HG03521 (cell line): Measurements from ENCODE around the gene TMEM179B.
"Not testable (repeated sequence)": the region's sequence is repeated elsewhere in the genome, so short reads cannot be mapped to it uniquely, and the experiment has no call there.

Experiments used
- ATAC-seq: cut with Tn5 transposase; IDR thresholded peaks from one replicate; pipeline ENCODE4 v1.9.1; 2021; ENCODE audit warnings: mild to moderate bottlenecking, moderate library complexity; ENCODE audit not compliant: unreplicated experiment

The TMEM179B gene, protein sequence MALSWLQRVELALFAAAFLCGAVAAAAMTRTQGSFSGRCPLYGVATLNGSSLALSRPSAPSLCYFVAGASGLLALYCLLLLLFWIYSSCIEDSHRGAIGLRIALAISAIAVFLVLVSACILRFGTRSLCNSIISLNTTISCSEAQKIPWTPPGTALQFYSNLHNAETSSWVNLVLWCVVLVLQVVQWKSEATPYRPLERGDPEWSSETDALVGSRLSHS

GRCh38 chr11:62787005-62787759 lies at the start of gene TMEM179B:
TSS of gene TMEM179B (plus strand) at chr11:62787402. CDS start at chr11:62787432, 30 bp downstream.
- ATAC-seq = peak; percentile 66

- no peak for ATAC-seq
Measured at GRCh38 chr11:62747475-62748160, 39.6 kb upstream of the TMEM179B start.

DNA sequence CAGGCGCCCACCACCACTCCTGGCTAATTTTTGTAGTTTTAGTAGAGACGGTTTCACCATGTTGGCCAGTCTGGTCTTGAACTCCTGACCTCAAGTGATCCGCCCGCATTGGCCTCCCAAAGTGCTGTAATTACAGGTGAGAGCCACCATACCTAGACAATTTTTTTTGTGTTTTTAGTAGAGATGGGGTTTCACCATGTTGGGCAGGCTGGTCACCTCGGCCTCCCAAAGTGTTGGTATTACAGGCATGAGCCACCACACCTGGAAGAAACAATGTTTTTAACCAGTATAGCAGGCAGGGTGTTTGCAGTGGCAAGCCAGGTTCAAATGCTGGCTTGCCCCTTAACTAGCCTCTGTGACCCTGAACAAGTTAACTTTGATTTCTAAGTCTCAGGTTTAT lies 37.3 kb upstream of the TMEM179B start:
- ATAC-seq = not testable (repeated sequence)

- no peak for ATAC-seq
Measured at GRCh38 chr11:62752177-62752785, 34.9 kb upstream of the TMEM179B start.

GRCh38 chr11:62752994-62753735 lies 34.0 kb upstream of the TMEM179B start:
- ATAC-seq = no peak

GRCh38 chr11:62753736-62754603 lies 33.2 kb upstream of the TMEM179B start, which contains the start of gene ZBTB3:
TSS of gene ZBTB3 (minus strand) at chr11:62754160. CDS start at chr11:62753664, 496 bp downstream.
- peak; percentile 93 for ATAC-seq

GRCh38 chr11:62755086-62755615 lies 32.1 kb upstream of the TMEM179B start:
- ATAC-seq = no peak

- no peak for ATAC-seq
Measured at GRCh38 chr11:62757846-62758788, 29.1 kb upstream of the TMEM179B start.

GRCh38 chr11:62760867-62761227 lies 26.4 kb upstream of the TMEM179B start:
- not testable (repeated sequence) for ATAC-seq

DNA sequence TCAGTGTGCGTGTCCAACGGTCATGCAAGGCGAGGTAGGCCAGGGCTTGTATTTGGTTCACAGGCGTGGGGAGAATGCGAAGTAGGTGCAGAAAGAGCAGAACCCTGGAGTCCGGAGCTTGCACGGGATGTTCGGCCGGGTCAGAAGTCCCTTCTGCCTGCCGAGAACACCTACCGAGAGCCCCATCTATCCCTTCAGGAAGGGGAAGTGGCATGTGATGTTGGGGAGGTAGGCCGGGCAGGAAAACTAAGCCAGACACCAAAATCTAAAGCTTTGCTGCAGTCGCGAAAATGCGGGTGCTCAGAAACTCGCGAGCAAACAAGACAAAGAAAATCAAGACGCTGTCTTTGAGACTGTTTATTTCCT lies 16.4 kb upstream of the TMEM179B start:
- peak; percentile 1 for ATAC-seq

DNA sequence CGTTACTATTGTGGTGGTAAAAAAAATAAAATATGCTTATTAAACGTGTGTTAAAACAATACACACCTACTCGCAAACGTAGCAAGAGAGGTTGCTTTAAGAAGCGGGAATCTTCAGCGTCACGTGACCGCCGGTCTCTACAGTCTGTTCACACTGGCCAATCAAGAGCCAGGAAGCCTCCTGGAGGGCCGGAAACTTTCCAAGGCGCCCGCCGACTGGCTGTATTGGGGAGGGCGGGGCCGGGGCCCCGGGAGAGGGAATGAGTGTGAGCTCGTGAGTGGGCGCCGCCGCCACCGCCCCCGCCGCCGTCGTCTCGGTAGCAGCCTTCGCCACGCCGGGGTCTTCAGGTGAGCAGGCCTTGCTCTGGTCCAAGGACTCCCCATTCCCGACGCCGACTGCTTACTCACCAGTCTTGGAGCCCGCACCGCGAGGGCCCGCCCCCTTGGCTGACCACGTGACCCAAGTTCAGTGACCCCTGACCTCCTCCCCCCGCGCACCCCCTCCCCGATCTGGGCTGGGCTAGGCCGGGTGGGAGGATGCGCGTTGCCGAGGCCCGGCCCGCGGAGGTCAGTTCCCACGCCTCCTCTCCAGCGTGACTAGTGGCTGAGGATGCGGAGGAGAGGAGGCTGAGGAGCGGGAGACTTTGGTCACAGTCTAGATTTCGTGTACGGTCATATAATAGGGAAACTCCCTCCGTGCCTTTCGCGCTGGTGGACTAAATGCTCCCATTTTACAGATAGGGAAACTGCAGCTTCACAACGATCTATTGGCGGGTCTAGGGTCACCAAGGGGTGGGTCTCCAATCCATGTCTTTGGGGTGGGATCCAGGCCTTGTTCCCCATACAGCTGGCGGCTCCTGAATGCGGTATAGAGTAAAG lies 15.8 kb upstream of the TMEM179B start, which contains the start of gene TAF6L:
TAF6L (plus strand) TSS at position 253 of the 878 bp plus-strand sequence. CDS start 4,388 bp downstream, outside the sequence.
- peak; percentile 81 for ATAC-seq

- ATAC-seq = no peak
Measured at GRCh38 chr11:62774407-62774806, 12.8 kb upstream of the TMEM179B start.

DNA sequence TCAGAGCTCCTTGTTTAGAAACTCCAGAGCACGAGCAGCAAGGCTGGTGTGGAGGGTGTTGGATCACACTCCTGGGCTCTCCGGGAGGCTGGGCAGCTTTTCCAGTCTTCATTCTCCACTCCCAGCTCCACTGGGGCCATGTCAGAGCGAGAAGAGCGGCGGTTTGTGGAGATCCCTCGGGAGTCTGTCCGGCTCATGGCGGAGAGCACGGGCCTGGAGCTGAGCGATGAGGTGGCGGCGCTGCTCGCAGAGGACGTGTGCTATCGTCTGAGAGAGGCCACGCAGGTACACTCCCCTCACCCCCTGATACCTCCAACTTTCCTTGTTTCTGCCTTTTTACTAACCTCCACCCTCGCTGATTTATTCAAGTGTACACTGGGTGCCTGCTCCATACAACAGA lies 11.6 kb upstream of the TMEM179B start:
- ATAC-seq = no peak

DNA sequence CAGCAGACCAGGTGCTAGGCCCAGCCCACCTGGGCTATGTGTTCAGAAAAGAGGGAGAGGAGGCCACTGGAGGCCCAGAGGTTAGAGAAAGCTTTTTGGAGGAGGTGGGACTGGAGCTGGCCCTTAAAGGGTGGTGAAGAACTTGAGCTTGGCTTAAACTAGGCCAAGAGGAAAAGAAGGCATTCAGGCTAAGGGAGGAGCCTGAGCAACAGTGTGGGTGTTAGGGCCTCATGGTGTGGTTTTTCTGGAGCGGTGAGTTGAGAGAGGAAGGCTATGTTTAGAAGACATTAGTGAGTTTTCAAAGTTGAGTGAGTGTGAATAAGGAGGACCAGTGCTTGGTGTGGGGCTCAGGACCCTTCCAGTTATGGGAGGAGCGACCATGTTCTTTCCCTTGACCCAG lies 9.8 kb upstream of the TMEM179B start:
- no peak for ATAC-seq

DNA sequence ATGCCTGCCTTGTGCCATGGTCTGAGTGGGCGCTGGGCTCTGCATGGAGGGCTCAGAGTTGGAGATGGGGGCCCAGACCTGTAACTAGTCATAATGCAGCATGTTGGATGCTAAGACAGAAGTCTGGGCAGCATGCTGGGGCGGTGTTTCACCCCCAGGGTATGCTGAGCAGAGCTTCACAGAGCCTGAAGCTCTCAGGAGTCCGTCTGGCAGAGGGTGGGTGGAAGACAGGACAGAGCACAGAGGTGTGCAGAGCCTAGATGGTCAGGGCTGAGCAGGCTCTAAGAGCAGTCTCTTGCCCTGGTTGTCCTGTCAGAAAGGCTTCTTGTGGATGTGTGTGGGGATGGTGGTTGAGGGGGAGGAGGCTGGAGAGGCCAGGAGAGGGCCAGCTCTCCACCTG lies 8.8 kb upstream of the TMEM179B start:
- no peak for ATAC-seq

- no peak for ATAC-seq
Measured at GRCh38 chr11:62782753-62783152, 4.4 kb upstream of the TMEM179B start.

- ATAC-seq = peak; percentile 51
Measured at GRCh38 chr11:62786318-62787004, 741 bp upstream of the TMEM179B start.
